HG03095 (cell line): ENCODE measurements around the gene EDIL3.
"Not testable (repeated sequence)": the region's sequence is repeated elsewhere in the genome, so short reads cannot be mapped to it uniquely, and the experiment has no call there.

Source experiments
- ATAC-seq: cut with Tn5 transposase; IDR thresholded peaks from one replicate; pipeline ENCODE4 v1.9.1; 2021; ENCODE audit warnings: moderate library complexity; ENCODE audit not compliant: unreplicated experiment

Gene EDIL3

GRCh38 chr5:84197538-84197937, 187.1 kb downstream of the EDIL3 start:
- peak; percentile 57 for ATAC-seq

DNA sequence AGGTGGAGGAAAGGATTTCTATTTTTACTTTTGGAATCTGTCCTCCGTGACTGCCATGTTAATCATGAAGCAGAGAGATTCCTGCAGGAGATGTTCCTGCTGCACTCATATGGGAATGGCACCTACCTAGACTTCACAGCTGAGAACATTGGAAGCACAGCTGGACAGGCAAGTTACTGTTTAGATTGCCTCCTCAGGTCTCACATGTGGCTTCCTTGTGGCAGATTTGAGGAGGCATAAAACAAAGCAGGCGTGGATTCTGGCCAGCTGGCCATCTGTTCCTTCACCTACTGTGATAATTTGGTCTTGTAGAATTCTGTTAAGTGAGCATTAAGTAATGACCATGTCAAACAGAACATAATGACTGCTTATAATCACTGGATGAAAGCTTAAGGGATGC, 193.4 kb downstream of the EDIL3 start:
- ATAC-seq, result no peak

DNA sequence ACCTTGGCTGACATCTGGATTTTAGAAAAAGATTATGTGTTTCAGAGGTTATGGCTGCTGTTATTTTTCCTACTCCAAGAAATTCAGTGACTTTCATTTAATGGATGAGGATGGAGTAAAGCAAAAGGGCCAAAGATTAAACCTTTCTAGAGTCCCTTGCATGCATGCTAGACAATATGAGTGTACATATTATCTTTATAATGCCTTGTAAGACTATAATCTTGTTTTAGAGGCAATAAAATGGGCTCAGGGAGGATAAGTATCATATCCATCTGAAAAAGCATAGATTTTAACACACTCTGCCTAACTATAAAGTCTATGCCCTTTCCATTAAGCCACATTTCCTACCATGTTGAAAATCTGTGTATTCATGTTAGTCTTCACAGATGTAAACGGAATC, 199.8 kb downstream of the EDIL3 start:
- no peak for ATAC-seq

GRCh38 chr5:84181093-84181492, 203.6 kb downstream of the EDIL3 start:
- ATAC-seq, result no peak

- no peak for ATAC-seq
These were observed 215.8 kb downstream of the EDIL3 start for GRCh38 chr5:84168841-84169240.

DNA sequence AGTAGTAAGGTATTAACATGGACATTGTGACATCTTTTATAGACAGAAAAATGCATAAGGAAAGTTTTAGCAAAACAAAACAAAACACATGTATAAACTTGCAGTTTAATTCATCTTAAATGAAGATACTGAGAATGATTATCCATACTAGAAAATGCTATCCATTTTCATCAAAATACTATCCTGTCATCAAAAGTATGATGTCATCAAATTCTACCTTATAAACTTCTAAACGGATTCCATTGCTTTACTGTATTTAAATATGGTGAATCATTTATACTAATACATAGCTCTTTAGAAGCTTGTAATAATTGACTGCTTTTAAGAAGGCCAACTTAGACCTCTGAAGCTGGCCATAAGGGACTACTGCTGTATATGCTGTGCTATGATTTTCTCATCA, 221.0 kb downstream of the EDIL3 start:
- no peak for ATAC-seq

GRCh38 chr5:84162695-84163094, 222.0 kb downstream of the EDIL3 start:
- ATAC-seq, result no peak

GRCh38 chr5:84160650-84161049, 224.0 kb downstream of the EDIL3 start:
- not testable (repeated sequence) for ATAC-seq

DNA sequence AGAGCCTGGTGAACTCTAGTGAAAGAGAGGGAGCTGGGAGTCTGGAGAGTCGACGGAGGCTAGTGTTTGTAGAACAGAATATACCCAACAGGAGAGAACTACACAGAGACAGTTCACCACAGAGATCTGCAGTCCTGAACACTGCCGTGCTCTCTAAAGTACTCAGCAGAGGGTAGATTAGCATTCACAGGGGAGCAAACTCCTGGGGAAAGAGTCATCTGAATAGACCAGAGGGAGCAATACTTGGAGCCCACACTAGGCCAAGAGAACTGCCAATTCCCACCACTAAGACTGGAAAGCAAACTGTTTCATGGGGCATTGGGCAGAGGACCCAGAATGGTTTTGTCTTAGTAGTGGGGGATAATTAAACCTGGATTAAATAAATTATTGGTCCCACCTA, 235.6 kb downstream of the EDIL3 start:
- no peak for ATAC-seq

DNA sequence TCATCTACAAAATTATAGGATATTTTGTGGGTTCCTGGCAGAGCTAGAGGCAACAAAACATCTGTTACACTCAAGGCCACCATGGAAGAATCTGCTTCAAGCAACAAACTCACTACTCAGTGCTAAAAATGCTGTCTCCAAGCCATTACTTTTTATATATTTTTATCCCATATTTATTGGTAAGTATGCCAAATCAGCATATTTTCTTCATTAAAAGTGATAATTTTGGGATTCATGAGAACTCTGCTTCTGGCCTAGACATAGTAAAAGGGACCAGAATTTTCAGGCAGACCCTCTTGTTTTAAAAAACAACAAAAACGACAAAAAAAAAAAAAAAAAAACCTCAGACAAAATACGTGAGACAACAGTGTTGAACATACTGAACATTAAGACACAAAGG, 236.0 kb downstream of the EDIL3 start:
- no peak for ATAC-seq

GRCh38 chr5:84137541-84137940, 247.1 kb downstream of the EDIL3 start:
- no peak for ATAC-seq

DNA sequence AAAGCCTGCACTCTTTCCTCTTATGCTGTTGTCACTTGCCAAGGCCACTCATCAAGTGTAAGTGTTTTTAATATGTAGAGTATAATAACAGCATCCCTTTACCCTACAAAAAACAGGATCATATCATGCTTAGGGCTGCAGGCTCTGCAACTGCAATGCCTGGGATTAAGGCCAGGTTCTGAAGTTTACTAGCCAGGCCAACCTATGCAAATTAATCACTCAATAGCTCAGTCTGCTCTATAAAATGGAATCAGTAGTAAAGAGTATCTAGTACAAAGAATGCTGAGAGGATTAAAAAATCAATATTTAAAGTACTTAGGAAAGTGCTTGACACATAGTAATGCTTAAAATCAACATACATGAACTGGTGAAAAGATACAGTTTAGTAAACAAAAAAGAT, 253.3 kb downstream of the EDIL3 start:
- no peak for ATAC-seq

GRCh38 chr5:84130006-84130580, 254.6 kb downstream of the EDIL3 start:
- ATAC-seq, result no peak

DNA sequence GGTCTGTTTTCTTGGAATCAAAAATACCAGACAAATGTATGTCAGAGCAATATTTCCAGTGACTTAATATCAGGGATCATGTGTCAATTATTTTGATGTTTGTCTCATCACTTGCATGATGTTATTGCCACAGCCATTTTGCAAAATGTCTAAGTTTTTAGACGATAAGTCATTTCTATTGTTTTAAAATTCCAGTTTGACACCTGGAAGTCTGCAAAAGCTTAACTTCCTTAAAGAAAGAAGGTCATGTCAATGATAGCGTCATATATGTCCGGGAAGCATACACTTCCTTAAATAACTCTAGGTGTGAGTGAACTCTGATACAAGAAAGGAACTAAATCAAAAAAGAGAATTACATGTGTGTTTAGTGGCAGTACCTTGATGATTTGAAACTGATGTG, 259.5 kb downstream of the EDIL3 start:
- no peak for ATAC-seq

DNA sequence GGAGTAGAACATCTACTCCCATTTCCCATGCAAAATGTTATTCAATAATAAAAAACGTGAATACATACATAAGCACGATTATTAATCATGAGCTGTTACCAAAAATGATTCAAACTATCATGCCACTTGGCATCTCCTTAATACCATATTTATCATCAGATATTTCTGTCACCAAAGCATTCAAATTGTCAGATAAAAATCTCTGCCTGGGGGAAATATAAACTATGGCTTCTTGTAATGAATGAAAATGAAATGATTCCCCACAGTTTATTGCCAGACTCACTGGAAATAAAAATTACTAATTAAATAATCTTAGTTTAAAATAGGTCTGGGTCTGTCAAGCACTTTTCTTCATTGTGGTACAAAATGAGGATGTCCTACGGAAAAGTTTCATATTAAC, 265.4 kb downstream of the EDIL3 start:
- no peak for ATAC-seq

DNA sequence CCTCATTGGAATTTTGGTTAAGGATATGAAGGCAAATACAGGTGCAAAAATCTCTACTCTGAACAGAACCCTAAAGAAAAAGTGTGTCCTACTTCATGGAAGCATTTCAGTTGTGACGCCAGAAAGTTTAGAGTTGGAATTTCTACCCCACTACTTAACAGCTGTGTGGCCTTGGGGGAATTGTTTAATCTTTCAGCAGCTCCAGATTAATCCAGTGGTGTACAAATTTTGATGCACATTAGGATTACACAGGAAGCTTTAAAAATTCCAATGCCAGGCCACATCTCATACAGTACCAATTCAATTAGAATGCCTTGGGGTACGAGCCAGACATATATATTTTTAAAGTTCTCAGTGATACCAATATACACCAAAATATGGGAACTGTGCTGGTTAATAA, 266.1 kb downstream of the EDIL3 start:
- ATAC-seq, result no peak

GRCh38 chr5:84115727-84116126, 269.0 kb downstream of the EDIL3 start:
- no peak for ATAC-seq

DNA sequence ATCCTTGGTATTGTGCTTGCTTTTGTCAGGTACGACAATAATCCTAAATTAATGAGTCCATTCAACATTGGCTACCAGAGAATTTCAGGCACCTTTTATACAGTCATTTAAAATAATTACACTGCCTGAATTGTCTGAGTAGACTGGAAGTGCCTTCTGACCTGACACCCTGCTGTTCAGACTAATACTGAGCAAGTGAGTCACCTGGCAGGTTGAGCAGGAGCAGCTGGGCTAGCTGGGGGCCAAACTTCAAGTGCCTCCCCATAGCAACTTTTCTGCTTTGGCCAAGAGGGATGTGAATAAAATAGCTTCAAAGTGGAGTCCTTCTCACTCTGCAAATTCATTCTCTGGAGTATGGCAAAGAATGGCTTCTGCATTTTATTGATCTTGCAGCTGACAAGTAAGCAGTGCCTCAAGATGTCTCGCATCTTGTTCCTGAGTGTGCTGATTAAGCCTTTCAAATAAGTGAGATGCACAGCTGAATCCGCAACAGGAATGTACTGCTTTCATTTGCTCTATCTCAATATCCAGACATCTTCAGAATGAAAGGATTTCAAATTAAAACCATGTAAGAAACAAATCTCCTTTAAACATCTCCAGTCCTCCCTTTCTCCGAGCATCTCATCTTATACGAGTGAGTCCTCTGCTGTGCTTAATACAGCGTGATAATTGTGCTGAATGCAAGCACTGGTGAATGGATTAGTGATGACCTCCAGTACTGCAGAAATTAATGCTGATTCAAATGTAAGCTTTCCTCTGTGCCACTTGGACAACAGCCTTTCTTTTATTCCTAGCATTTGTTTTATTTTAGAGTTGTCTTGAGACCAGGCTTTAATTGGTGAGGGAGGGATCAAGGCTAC, 271.2 kb downstream of the EDIL3 start:
- ATAC-seq, result no peak

GRCh38 chr5:84092738-84093137, 291.9 kb downstream of the EDIL3 start:
- no peak for ATAC-seq

DNA sequence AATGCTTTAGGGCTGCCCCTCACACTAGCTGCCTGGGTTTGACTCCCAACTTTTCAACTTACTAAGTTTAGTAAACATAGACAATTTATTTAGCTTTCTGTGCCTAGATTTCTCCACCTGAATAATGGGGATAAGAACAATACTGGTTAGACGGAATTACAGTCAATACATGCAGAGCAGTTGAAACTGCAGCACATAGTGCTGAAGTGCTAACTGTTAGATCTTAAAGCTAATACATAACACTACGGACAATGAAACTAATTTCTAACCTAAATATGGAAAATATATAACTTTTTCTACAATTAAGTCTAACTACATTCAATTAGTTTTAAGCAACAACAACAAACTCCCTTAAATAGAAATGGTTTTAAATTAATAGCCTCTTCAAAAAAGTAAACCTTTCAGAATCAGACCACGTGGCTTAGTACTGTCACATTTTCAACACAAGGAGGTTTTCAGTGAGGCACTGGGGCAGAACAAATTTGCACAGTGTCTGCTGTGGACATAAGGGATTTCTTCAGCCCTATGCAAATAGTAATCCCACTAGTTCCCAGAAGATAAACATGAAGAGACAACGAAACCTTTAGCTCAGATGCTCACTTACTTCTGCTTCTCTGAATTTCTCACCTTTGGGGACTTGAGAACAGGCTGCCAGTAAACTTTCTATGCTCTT, 293.4 kb downstream of the EDIL3 start:
- ATAC-seq, result no peak

DNA sequence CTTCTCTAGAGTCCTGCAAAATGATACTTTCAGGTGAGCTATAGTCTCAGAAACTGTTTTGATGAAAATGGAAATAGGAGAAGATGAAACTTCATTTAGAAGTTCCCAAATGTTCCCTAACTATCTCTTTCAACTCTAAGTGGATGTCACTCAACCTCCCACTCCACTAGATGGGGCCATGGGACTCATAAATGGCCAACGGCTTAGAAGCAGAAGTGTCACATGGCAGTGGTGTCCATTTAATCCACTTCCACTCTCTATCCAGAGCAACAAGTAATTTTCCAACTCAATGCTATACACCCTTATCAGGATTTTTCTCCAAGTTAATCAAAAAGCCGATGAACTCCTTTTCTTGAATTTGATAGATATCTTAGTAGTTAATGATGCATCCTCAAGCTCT, 295.7 kb downstream of the EDIL3 start:
- ATAC-seq, result no peak

- ATAC-seq, result no peak
These were observed 298.2 kb downstream of the EDIL3 start for GRCh38 chr5:84086511-84086910.
